GM12873 (cell line): ENCODE results near the gene BBC3.
A peak's percentile ranks its signal among the peaks of the same experiment; 100 is the strongest.

Experiments used
- CTCF ChIP-seq: IDR thresholded peaks from 2 replicates; pipeline ENCODE4 v1.5.1; 2012; ENCODE audit warnings: low read depth, mild to moderate bottlenecking, moderate library complexity, low read length, control low read depth; ENCODE audit not compliant: insufficient read depth; ENCODE audit errors: missing control alignments

The BBC3 gene

GRCh38 chr19:47210689-47211316 is 20.2 kb downstream of the BBC3 start:
- peak; percentile 78 for TF ChIP-seq CTCF

- no peak for TF ChIP-seq CTCF
These were observed 20.9 kb downstream of the BBC3 start for GRCh38 chr19:47210180-47210490.

GRCh38 chr19:47209319-47210179 is 21.4 kb downstream of the BBC3 start:
- no peak for TF ChIP-seq CTCF

- TF ChIP-seq CTCF: no peak
These were observed 27.7 kb downstream of the BBC3 start for GRCh38 chr19:47203254-47203653.

- no peak for TF ChIP-seq CTCF
These were observed 30.5 kb downstream of the BBC3 start for GRCh38 chr19:47200530-47200929.

- TF ChIP-seq CTCF: no peak
These were observed 33.9 kb downstream of the BBC3 start for GRCh38 chr19:47197141-47197540.

- no peak for TF ChIP-seq CTCF
These were observed 35.6 kb downstream of the BBC3 start for GRCh38 chr19:47195434-47195833.
